Upper lobe of right lung (tissue), 1 donor: ENCODE data around the gene PPID. TPM values are rescaled to one million over a fixed set of nuclear protein-coding genes. Genes with fewer than 3 reads are reported as not detected.
"Not testable (repeated sequence)": the region's sequence is repeated elsewhere in the genome, so short reads cannot be mapped to it uniquely, and the experiment has no call there.

Experiments used
- ATAC-seq: fragments of 200-7000 bp; cut with Tn5 transposase; one replicate; pipeline ENCODE4 v1.9.1; 2020; ENCODE audit warnings: mild to moderate bottlenecking, moderate library complexity
- DNase-seq: peaks from one replicate; pipeline ENCODE4 v3.0.0-alpha.2; 2020
- H3K27ac ChIP-seq: fragments of 200-600 bp; one replicate; pipeline ENCODE4 v1.8.0; 2022
- H3K27me3 ChIP-seq: fragments of 200-600 bp; one replicate; pipeline ENCODE4 v1.8.0; 2022; ENCODE audit warnings: mild to moderate bottlenecking
- H3K36me3 ChIP-seq: fragments of 200-600 bp; one replicate; pipeline ENCODE4 v1.8.0; 2022
- H3K4me1 ChIP-seq: fragments of 200-600 bp; one replicate; pipeline ENCODE4 v1.8.0; 2022
- H3K4me3 ChIP-seq: fragments of 200-600 bp; one replicate; pipeline ENCODE4 v1.8.0; 2022; ENCODE audit warnings: mild to moderate bottlenecking
- H3K9me3 ChIP-seq: fragments of 200-600 bp; one replicate; pipeline ENCODE4 v1.8.0; 2022
- CTCF ChIP-seq: fragments of 200-600 bp; IDR thresholded peaks from one replicate; pipeline ENCODE4 v1.8.0; 2022; ENCODE audit warnings: antibody characterized with exemption
- intact Hi-C: fragments of 100-400 bp; cut with DNase I; formaldehyde crosslinking; loops from one replicate; pipeline ENCODE4 v1.11.0; 2022
- total RNA-seq: library from RNA; stranded (reverse); fragmentation: NEBNext Ultra II Directional; extraction: Animal tissue kit (Norgen Biotek cat#: 25700); gene quantifications from one replicate; pipeline ENCODE4 v1.2.1, GENCODE V29; 2021
- donor health status: DM: no; HTN: yes; CAD: no; lungs with severe emphysema.

PPID gene
- total RNA-seq, 1 donor from 2014 or later: 19.7 TPM

GRCh38 chr4:158758703-158759102 lies 35.5 kb upstream of the PPID start:
- no peaks in the 10 kb centered on the region for H3K27me3 ChIP-seq
- DNase-seq: no peak
- ATAC-seq: no peak
- no peak for TF ChIP-seq CTCF
- H3K4me1 ChIP-seq: no peaks in the 10 kb centered on the region
- no peak overlapping the region for H3K27ac ChIP-seq
- no peaks in the 10 kb centered on the region for H3K36me3 ChIP-seq
- no peak overlapping the region for H3K4me3 ChIP-seq
- H3K9me3 ChIP-seq: no peaks in the 10 kb centered on the region
- intact Hi-C loops: no loop called here

GRCh38 chr4:158758142-158758541 lies 34.9 kb upstream of the PPID start:
- DNase-seq: no peak
- H3K4me1 ChIP-seq: no peaks in the 10 kb centered on the region
- TF ChIP-seq CTCF: no peak
- intact Hi-C loops: no loop called here
- no peaks in the 10 kb centered on the region for H3K9me3 ChIP-seq
- H3K4me3 ChIP-seq: no peak overlapping the region
- H3K27me3 ChIP-seq: no peaks in the 10 kb centered on the region
- no peak for ATAC-seq
- no peaks in the 10 kb centered on the region for H3K36me3 ChIP-seq
- H3K27ac ChIP-seq: no peak overlapping the region

- intact Hi-C loops: no loop called here
- H3K4me1 ChIP-seq: no peaks in the 10 kb centered on the region
- H3K4me3 ChIP-seq: no peak overlapping the region
- ATAC-seq: no peak
- H3K36me3 ChIP-seq: no peaks in the 10 kb centered on the region
- no peak for DNase-seq
- no peaks in the 10 kb centered on the region for H3K27me3 ChIP-seq
- H3K9me3 ChIP-seq: no peaks in the 10 kb centered on the region
- no peak overlapping the region for H3K27ac ChIP-seq
- no peak for TF ChIP-seq CTCF
Observed at GRCh38 chr4:158756588-158756987, 33.4 kb upstream of the PPID start.

- H3K9me3 ChIP-seq, ATAC-seq, intact Hi-C loops, DNase-seq, H3K27ac ChIP-seq, H3K36me3 ChIP-seq, H3K4me1 ChIP-seq, H3K27me3 ChIP-seq, H3K4me3 ChIP-seq: not testable (repeated sequence)
Observed at GRCh38 chr4:158755819-158756218, 32.6 kb upstream of the PPID start.

GRCh38 chr4:158754385-158755180 lies 31.4 kb upstream of the PPID start:
- H3K4me1 ChIP-seq: no peaks in the 10 kb centered on the region
- H3K27me3 ChIP-seq: no peaks in the 10 kb centered on the region
- no peak overlapping the region for H3K4me3 ChIP-seq
- no peaks in the 10 kb centered on the region for H3K36me3 ChIP-seq
- ATAC-seq: no peak
- no peaks in the 10 kb centered on the region for H3K9me3 ChIP-seq
- intact Hi-C loops: no loop called here
- no peak for DNase-seq
- no peak for TF ChIP-seq CTCF
- no peak overlapping the region for H3K27ac ChIP-seq

- no peaks in the 10 kb centered on the region for H3K9me3 ChIP-seq
- no peak for TF ChIP-seq CTCF
- no peak for ATAC-seq
- H3K36me3 ChIP-seq: no peaks in the 10 kb centered on the region
- no peaks in the 10 kb centered on the region for H3K27me3 ChIP-seq
- H3K4me1 ChIP-seq: no peaks in the 10 kb centered on the region
- no peak for DNase-seq
- H3K4me3 ChIP-seq: no peak overlapping the region
- H3K27ac ChIP-seq: no peak overlapping the region
- intact Hi-C loops: no loop called here
Observed at GRCh38 chr4:158750379-158750778, 27.2 kb upstream of the PPID start.

- H3K4me3 ChIP-seq, DNase-seq, ATAC-seq, H3K27ac ChIP-seq, H3K4me1 ChIP-seq, H3K9me3 ChIP-seq, H3K27me3 ChIP-seq, intact Hi-C loops, H3K36me3 ChIP-seq: not testable (repeated sequence)
Observed at GRCh38 chr4:158746537-158746936, 23.3 kb upstream of the PPID start.
